ENCODE measurements around the gene PHF10. TPM values are rescaled to one million over a fixed set of nuclear protein-coding genes. Genes with fewer than 3 reads are reported as not detected.
"Not testable (repeated sequence)": the region's sequence is repeated elsewhere in the genome, so short reads cannot be mapped to it uniquely, and the experiment has no call there.

Gene PHF10
- total RNA-seq, 1 donor from 2014 or later = 72.0 TPM

DNA sequence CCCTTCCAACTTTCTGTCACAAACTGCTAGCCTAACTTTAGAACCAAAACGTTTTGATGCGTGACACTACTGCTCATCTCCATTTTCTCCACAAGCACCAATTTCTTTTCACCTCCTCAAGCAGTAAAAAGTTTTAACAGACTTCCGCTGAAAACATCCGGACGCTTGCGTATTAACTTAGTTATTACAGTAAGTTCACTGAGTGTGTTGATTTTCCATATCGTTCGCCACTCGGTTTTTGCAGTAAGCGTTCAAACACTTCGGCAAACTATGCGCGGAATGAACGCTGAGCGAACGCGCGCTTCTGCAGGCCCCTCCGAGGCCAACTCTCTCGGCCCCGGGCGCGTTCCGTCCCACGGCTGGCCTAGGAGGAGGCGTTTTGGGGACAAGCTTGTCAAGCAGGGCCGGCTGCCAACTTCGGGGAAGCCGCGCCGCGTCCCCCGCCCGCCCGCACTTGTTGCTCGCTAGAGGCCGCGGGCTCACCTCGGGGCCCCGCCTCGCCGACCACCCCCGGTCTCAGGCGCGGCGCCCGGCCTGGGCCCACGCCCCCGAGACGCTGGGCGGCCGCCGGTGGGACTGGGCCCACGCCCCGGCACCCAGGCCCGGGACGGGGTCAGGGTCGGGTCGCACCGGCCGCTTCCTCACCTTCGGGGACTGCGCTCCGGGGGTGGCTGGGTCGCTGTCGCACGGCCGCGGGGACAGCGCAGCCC lies 945 bp downstream of the PHF10 start:
- DNase-seq (ENCODE audit: low spot score) = peak; percentile 77

DNA sequence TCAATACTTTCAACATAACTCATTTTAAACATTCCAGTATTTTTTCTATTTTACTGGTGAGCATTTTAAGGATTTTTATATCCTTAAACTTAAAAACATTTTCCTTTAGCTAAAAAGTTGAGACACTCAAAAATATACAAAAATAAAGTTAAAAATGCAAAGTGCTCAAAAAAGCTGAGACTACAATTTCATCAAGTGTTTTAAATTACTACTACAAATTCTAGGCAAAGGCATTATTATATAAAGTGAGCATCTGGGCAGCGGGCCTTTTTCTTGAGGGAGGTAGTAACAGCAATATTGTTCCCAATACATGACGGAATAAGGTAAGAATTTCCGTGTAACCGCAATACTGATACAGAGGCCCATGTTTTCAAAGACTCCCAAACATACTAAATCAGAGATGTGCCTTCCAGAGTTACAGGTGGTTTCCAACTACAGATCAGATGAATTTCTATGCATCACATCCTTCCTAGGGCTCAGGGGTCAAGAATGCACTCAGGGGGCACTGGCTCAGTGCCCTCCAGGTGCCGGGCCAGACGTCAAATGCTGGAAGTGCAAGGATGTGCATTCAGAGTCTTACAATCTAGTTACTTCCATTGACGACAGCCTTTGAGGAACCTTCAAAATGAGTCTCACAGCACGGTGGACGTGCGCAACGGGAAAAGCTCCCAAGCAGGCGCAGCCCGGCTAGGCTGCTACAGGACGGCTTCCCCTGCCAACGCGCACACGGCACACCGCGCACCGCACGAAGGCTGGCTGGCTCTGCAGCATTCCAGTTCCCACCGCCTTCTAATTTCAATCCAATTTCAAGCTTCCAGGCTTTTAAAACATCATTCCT lies 1.7 kb downstream of the PHF10 start:
- DNase-seq (ENCODE audit: low spot score) = peak; percentile 59

DNA sequence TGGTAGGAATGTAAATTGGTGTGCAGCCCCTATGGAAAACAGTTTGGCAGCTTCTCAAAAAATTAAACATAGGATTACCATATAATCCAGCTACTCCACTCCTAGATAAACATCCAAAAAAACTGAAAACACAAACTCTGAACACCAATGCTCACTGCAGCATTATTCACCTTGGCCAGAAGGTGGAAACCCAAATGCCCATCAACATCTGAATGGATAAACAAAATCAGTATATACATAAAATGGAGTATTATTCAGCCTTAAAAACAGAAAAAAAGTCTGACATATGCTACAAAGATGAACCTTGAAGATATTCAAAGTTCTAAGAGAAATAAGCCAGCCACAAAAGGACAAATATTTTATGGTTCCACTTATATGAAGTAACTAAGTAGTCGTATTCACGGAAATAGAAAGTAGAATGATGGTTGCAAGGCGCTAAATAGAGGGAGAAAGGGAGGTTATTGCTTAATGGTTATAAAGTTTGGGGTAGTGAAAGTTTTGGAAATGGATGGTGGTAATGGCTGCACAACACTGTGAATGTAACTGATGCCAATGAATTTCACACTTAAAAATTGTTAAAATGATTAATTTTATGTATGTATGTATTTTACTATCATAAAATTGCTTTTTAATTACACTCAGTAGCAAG lies 4.0 kb downstream of the PHF10 start:
- DNase-seq (ENCODE audit: low spot score) = no peak

DNA sequence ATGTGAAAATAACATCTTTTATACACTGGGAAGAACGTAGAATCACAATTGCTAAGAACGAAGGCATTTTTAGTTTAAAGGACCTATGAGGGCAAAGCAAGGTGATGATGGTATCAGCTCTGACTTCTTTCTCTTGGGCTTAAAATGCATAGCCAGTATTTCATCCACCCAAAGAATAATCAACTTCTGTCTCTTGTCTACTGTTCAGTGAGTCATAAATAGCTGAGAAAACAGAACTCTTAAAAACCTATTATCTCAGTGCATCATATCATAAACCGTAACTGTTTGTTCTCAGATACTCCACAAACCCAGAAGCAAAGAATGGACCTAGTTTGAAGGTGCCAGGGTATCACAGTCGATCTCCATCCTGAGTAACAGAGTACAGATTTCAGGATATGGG lies 5.2 kb downstream of the PHF10 start:
- no peak for DNase-seq (ENCODE audit: low spot score)

DNA sequence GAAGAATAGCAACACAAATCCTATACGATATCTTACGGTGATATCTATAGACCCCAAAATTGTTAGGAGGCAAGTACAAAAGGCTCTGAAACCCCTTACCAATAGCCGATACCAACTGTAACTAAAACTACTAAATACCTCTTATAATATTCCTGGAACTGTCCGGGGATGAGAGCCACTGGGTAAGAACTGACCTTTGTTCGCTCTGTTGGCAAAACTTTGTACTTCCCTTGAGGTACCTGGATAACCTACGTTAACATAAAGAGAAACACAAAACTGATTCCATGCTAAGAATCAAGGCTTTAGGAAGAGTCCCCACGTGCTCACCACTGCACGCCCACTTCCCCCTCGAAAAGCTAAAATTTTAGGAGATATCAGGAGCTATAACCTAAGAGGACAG lies 9.7 kb downstream of the PHF10 start:
- no peak for DNase-seq (ENCODE audit: low spot score)

DNA sequence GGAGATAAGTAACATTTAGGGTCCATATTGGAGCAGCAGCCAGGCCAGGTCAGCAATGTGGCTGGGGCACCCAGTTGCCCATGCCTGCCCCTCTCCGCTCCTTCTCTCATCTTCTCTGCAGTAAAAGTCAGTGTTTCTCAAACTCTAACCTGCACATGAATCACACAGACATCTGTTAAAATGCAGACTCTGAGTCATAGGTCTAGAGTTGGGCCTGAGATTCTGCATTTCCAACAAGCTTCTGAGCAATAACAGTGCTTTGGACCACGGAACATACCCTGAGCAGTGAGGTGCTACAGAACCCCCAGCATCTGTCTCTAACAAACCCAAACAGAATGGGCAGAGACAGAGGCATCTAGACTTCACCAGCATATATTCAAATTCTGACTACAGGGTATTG lies 10.1 kb downstream of the PHF10 start:
- DNase-seq (ENCODE audit: low spot score) = no peak

DNA sequence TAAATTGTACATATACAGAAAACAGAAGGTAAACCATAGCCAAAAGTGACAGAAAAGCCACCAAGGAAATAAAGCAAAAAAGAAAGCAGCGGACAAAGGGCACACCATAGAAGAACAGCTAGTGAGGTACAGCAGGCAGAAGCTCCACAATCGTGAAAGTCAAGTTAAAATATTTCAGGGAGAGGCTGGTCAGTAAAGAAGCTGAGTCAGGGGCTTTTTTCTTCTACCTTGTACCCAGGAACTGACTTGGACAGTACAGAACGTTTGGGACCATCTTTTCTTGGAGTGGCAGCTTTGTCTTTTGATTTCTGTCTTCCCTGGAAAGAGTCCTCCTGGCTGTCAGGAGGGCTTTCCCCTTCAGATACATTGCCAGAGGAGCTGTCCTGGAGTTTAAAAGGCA lies 14.3 kb downstream of the PHF10 start:
- no peak for DNase-seq (ENCODE audit: low spot score)

DNA sequence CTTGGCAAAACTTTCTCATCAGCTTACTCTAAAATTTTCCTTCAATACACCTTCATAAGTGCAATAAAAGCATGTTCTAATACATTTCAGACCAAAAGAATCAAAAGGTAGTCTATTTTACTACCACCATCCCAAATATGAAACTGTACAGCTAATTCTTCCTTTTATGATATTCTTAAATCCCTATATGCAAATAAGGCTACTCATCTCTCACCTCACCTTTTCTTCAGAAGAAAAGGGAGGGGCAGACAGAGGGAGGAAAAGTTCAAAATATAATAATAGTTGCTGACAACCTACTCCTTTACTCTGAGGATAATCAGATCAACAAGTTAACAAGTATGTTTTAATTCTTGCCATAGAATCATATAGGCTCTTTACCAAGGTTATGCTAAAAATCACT lies 15.0 kb downstream of the PHF10 start:
- no peak for DNase-seq (ENCODE audit: low spot score)

DNA sequence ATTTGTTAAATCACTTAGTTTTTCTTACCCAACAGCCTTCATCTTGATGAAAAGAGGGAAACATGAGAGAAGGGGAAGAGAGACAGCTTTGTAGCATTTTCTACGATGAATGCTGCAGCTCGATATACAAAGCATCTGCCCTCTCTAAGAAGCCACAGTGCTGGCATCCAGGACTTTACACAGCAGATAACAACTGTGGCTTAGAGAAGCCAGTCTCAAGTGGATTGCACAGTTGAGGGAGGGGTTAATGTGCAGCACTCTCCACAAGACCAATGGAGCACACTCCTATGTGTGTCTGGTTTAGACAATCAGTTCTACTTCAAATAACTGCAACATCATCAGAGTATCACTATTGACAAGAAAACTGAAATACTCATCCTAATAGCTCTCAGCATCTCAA lies 16.5 kb downstream of the PHF10 start:
- DNase-seq (ENCODE audit: low spot score) = no peak

DNA sequence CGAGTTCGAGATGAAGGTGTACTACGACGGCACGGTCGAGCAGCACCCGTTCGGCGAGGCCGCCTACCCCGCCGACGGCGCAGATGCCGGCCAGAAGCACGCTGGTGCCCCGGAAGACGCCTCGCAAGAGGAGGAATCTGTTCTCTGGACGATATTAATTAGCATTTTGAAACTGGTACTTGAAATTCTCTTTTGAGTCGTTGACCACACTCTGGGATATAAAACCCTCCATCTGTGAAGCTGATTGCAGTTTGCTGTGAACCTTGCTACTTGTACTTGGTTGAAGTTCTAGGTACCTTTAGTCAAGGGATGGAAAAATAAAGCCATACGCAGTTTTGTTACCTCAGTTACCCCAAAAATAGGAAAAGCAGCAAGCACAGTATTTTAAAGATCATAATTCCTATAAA lies 21.5 kb downstream of the PHF10 start:
- DNase-seq (ENCODE audit: low spot score) = no peak

DNA sequence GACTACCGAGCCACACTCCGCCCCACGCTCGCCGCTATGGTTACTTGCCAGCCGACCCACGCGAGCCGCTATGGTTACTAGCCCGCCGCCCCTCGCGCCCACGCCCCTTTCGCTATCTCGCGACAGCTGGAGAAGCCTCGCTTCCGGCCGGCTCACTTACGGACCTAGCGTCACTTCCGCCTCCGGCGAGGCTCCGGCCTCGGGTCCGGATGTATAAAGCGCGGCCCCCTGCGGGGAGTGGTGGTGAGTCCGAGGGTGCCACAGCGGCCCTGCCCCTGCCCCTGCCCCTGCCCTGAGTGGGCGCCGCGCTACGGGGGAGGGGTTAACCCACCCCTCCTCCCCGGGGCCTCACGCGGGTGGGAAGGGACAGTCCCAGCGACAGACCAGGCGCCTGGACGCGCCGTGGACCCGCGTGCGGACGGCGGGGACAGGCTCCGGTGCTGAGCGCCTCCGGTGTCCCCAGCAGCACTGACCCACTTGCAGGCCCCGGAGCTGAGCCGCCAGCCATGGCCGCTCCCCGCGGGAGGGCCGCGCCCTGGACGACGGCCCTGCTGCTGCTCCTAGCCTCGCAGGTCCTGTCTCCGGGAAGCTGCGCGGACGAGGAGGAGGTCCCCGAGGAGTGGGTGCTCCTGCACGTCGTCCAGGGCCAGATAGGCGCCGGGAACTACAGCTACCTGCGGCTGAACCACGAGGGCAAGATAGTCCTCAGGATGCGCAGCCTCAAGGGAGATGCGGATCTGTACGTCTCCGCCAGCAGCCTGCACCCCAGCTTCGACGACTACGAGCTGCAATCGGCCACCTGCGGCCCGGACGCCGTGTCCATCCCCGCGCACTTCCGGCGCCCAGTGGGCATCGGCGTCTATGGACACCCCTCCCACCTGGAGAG lies 22.1 kb downstream of the PHF10 start, which contains the start of the genes C6orf120 and WDR27:
TSS of gene C6orf120 (plus strand) at position 173 of the 886 bp plus-strand sequence. CDS start at position 507, 334 bp downstream.
TSS of gene WDR27 (minus strand) at position 76 of the 886 bp plus-strand sequence. CDS start 13,024 bp downstream, outside the sequence.
- DNase-seq (ENCODE audit: low spot score) = peak; percentile 97

DNA sequence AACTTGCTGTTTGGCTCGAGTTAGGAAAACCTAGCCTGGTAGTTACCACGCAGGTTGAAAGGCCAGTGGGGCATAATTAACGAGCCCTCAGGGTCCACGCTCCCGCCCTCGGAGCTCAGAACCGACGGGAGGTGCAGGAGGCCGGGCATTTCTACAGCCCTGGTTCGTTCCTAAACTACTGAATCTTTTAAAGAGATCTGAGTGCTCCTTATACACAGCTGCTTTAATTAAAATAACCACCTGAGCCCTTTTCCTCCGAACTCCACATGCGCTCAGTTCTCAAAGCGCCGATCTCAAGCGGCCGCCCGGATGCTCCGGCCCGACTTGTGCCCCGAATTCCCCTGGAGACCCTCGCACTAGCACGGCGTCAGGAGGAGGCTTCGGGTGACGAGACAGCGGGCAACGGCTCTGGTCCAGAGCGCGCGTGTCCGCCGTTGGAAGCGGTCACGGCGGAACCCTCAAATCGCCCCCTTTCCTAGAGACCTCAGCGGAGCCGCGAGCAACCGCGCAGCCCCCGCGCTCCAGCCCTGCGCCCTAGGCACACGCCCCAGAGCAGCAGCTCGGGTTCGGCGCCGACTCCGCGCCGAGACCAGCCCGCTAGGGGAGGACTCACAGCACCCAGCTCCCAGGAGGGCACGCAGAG lies 22.9 kb downstream of the PHF10 start:
- DNase-seq (ENCODE audit: low spot score) = no peak

DNA sequence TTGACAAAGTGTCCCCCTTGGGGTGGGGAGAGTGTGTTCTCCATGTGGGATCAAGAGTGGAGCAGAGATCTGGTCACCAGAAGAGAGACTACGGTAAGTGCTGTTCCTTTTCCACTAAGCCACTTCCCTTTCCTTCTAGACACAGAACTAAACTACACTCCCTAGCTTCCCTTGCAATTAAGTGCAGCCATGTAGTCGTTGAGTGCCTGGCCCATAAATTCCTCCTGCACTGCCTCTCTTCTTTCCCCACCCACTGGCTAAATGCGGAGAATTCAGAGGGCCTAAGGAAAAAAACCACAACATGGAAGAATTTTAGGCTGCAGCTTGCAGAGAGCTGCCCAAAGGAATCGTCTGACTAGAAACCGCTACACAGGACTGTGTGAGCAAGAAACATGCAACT lies 24.0 kb downstream of the PHF10 start:
- no peak for DNase-seq (ENCODE audit: low spot score)

DNA sequence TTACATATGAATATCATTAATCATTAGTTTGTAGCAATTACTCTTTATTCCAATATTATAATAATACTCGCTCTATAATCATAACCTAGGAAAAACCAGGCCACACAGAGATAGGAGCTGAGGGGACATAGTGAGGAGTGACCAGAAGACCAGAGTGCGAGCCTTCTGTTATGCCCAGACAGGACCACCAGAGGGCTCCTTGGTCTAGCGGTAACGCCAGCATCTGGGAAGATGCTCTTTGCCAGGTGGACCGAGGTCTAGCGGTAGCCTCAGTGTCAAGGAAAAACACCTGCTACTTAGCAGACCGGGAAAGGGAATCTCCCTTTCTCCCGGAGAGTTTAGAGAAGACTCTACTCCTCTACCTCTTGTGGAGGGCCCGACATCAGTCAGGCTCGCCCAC lies 27.2 kb downstream of the PHF10 start:
- not testable (repeated sequence) for DNase-seq (ENCODE audit: low spot score)

DNA sequence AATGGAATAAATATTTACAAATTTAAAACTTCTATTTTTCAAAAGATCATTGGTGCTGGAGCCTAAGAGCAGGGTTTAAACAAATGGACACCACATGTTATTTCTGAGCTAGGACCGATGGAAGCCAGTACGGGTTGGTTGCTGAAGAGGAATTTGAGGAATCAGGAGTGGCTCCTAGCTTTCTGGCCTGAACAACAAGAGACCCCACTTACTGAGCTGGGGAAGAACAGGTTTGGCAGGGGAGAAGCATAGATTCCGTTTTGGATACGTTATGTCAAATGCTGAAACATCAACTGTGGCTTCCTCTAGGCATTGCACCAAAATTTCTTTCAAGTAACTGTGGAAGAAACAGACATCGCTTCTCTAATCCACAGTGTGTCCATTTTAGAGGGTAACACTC lies 29.2 kb downstream of the PHF10 start:
- no peak for DNase-seq (ENCODE audit: low spot score)

DNA sequence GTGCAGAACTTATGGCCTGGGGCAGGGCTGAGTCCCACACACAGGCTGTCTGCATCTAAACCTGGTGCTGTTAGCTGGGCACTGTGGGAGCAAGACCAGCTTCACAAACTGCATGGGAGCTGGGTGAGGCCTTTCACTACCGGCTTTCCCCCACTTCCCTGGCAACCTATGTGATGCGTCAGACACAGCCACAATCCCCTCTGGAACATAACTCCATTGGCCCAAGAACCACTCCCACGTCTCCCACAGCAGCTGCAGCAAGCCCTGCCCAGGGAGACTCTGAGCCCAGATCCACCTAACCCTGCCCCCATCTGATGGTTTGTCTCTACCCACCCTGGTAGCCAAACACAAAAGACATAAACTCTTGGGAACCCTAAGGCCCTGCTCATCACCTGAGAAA lies 31.8 kb downstream of the PHF10 start:
- DNase-seq (ENCODE audit: low spot score) = no peak

DNA sequence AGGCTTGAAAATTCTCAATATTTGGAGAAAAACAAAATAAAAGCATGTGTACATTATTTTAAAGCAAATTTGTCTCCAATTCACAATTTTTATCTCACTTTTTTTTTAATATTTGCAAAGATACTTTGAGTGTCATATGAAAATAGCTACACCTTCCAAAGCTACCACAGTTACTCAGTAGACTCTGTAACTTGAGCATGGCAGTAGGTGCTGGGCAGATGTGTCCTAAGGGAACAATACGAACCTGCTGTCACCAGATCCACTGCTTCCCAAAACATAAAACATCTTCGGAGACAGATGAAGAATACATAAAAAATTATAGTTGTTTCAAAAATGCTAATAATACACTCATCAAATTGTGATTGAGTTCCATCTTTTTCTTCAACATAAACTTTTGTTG lies 33.0 kb downstream of the PHF10 start:
- DNase-seq (ENCODE audit: low spot score) = no peak

DNA sequence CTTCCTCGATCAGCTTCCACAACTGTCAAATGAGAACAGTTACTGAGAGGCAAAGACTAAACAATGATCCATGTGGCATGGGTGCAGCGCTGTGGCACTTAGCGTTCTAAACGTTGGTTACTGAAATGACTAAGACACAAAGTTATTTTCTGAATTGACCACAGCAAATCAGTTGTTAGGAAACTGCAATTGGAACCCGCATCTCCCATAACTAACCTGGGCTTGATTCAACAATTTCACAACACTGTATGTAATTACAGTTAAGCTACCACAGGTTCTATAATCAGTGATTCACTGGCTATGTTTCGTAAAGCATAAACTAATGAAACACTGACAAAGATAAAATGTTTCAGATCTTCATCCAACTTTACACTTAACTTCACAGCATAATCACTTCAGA lies 35.0 kb downstream of the PHF10 start:
- DNase-seq (ENCODE audit: low spot score) = no peak

DNA sequence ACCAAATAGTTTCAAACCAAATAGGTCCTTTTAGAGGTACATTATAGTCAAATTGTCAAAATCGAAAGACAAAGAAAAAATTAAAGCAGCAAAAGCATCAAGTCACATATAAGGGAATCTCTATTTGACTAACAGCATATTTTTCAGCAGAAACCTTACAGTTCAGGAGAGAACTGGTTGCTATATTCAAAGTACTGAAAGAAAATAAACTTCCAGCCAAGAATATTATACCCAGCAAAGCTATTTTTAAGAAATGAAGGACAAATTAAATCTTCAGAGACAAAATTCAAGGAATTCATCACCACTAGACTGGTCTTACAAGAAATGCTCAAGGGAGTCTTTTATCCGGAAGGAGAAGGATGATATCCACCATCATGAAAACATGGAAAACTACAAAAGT lies 38.4 kb downstream of the PHF10 start:
- no peak for DNase-seq (ENCODE audit: low spot score)

DNA sequence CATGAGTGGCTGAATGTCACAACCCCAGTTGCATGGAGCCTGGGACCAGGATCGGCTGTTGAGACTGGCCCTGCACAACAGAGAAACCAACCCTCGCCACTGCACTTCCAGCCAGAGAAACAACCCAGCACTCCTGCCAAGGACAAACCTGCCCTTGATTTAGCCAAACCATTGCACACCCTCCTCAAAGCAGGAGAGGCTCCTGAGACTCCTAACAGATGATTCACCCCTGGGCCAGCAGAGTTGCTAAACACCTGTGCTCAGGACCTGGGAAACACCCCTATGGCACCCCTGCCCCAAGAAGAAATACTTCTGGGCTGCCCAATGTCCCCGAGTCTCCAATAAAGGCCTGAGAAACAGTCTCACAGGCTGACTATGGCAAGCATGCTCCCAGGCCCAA lies 40.2 kb downstream of the PHF10 start:
- no peak for DNase-seq (ENCODE audit: low spot score)

DNA sequence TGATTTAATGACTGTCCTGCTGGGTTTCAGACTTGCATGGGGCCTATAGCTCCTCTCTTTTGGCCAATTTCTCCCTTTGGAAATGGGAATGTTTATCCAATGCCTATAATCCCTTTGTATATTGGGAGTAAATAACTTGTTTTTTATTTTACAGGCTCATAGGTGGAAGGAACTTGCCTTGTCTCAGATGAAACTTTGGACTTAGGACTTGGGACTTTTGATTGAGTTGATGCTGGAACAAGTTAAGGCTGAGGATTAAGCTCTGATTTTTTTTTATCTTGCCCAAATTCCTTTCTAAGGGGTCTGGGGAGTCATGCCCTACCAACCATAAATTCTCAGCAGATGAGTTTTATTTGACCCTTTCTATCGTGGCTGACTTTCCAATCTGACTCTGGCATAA lies 46.0 kb downstream of the PHF10 start:
- no peak for DNase-seq (ENCODE audit: low spot score)
